Amniotic stem cell (primary cell): Measurements from ENCODE around the gene USP9X.
"Not testable (repeated sequence)": the region's sequence is repeated elsewhere in the genome, so short reads cannot be mapped to it uniquely, and the experiment has no call there.

Experiments
- DNase-seq: peaks from one replicate; lab custom pipeline; 2025; lab: John Stamatoyannopoulos, UW

The USP9X gene

DNA sequence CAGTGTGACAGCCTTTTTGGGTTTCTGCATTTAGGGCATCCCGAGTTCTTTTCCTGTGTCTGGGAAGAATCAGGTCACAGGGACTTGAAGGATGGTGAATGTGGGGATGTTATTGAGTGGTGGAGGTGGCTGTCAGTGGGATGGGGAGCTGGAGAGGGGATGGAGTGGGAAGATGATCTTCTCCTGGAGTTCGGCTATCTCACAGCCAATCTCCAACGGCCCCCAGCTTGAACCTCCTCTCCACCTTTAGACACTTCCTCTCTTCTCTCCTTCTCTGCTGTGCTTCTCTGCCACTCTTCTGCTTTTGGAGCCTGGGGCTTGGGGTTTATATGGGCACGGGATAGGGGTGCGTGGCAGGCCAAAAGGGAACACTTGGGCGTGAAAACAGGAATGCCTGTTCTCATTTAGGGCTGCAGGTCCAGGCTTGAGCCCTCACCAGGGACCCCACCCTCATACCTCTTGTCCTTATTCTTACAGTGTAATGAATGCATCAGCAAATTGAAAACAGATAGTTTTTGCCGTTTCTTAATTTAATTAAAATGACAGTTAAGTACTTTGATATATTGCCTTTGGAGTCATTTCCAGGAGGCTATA is 37.5 kb downstream of the USP9X start:
- no peak for DNase-seq

- no peak for DNase-seq
Observed at GRCh38 chrX:41127477-41128192, 42.4 kb downstream of the USP9X start.

DNA sequence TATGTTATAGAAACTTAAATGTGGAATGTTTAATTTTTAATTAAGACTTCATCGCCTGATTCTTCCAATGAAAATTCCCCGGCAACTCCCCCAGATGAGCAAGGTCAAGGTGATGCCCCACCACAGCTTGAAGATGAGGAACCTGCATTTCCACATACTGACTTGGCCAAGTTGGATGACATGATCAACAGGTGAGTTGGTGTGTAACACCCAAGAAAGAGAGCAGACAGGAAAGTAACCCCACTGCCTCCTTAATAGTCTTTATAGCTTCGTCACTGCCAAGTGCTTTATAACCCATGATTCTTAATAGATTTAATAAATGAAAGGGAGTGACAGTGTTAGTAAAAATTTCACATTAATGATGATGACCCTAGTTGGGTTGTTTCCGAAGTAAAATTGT is 43.7 kb downstream of the USP9X start:
- no peak for DNase-seq

DNA sequence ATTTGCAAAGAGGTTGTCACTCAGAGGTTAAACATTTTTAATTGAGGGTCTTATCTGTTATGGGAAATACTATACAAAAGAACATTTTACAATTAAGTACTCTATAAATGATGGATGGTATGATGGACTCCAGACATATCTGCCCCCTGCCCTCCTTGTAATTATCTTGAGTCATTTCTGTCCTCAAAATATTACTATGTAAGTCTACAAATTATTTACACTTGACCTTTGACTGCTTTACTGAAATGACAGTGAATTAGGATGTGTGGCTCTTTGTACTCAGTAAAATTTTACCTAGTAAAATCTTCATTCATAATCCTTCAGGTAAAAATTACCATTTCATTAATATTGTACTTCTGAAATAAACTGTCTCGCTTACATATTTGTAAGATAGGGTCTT is 46.5 kb downstream of the USP9X start:
- DNase-seq = no peak

- no peak for DNase-seq
Observed at GRCh38 chrX:41133551-41133950, 48.3 kb downstream of the USP9X start.

GRCh38 chrX:41137589-41137988 is 52.3 kb downstream of the USP9X start:
- DNase-seq = no peak

- DNase-seq = no peak
Observed at GRCh38 chrX:41142130-41142910, 57.1 kb downstream of the USP9X start.

DNA sequence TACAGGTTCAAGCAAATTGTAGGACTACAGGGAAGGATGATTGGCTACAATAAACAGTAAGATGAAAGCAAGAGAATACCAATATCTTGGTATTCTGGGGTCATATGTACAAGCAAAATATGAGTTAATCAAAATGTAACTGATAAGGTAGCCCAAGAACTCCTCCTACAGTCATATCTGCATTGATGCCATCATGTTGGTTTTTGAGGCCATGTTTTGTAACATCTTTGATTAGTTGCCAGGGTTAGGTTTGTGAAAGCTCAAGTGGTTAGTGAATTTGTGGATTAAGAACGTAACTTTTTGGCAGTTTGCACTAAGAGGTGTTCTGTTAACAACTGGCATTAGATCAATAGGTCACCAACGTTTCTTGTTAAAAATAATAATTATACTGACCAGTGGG is 59.6 kb downstream of the USP9X start:
- DNase-seq = no peak

DNA sequence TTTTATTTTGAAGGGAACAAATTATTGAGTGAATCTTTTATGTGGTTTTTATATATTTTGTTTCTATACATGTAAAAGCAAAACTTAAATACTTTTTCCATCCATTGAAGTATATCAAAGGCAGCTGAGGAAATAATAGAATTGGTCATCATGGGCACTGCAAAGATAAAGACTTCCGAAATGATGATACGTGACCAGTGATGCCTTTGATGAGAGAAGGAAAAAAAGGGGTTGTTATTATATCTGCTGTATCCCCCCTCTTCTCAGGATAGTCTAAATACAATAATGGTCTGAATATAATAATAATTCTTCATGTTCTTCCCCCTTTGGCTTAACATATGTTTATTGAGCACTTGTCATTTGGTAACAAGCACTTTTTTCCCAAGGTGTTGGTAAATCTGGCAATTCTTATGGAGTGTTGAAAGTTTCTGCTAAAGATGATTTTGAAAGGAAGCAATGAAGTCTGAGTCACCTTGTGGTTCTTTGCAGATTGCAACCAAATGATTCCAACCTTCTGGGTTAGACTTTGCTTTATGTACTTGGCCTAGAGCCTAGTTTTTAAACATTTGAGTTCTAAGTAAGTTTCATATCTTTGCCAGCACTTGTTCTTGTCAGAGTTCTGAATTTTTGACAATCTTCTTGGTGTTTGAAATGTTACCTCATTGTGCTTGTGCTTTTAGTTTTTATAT is 60.8 kb downstream of the USP9X start:
- DNase-seq = peak; percentile 54

GRCh38 chrX:41148553-41148952 is 63.3 kb downstream of the USP9X start:
- peak; percentile 9 for DNase-seq

GRCh38 chrX:41150043-41150442 is 64.8 kb downstream of the USP9X start:
- no peak for DNase-seq

- DNase-seq = not testable (repeated sequence)
Observed at GRCh38 chrX:41151726-41152125, 66.5 kb downstream of the USP9X start.

- DNase-seq = no peak
Observed at GRCh38 chrX:41152221-41152620, 67.0 kb downstream of the USP9X start.

DNA sequence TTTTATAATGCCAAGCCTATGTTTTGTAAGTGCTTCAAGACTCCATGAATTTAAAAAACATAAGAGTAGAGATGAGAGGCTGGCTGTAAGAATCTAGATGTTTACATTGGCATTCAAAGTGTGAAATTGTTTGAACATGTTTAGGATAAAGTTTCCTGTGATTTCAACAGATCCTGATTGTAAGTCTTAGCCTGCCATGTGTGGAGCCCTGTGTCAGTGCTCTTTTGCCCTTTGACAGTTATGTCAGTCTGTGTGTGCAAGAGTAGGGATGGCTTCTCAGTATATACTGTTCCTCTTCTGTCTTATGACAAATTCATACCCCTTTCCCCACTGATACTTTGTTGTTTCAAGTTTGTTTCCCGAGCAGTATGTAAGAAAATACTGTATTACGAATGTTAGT is 68.2 kb downstream of the USP9X start:
- DNase-seq = no peak

DNA sequence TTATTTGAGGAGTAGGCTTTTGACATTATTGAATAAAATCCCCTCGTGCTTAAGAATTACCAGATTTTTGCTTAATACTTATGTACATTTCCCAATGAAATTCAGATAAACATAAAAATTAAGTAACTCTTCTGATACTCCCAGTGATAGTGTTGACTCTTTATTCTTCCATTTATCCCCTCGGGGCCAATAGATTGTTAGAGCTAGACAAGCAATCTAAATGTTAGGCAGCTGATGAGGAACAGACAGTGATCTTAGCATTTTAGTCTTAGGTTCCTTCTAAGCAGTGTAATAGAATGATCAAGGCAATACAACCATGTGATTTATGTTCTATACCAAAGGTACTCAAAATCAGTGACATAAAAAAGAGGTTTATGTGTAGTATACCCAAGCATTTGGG is 68.7 kb downstream of the USP9X start:
- no peak for DNase-seq

GRCh38 chrX:41164449-41164848 is 79.2 kb downstream of the USP9X start:
- no peak for DNase-seq

DNA sequence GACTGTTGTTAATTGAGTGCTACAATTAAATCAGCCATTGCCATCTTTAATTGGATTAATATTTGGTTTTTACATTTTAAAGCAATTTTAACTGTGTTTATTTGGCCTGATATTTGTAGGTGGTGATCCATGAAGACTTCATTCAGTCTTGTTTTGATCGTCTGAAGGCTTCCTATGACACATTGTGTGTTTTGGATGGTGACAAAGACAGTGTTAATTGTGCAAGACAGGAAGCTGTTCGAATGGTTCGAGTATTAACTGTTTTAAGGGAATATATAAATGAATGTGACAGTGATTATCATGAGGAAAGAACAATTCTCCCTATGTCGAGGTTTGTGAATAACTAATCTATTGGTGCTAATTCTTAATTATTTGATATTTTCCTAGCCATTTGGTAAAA is 82.6 kb downstream of the USP9X start:
- DNase-seq = no peak

- DNase-seq = no peak
Observed at GRCh38 chrX:41176263-41176662, 91.0 kb downstream of the USP9X start.

GRCh38 chrX:41177297-41177696 is 92.1 kb downstream of the USP9X start:
- DNase-seq = no peak

DNA sequence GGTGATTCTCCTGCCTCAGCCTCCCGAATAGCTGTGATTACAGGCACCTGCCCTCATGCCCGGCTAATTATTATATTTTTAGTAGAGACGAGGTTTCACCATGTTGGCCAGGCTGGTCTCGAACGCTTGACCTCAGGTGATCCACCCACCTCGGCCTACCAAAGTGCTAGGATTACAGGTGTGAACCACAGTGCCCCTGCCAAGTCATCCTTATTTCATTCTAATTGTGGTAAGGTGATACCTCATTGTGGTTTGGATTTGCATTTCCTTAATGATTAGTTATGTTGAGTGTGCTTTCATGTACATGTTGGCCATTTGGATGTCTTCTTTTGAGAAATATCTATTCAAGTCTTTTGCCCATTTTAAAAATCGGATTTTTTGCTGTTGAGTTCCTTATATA is 93.0 kb downstream of the USP9X start:
- no peak for DNase-seq

GRCh38 chrX:41180194-41180908 is 95.1 kb downstream of the USP9X start:
- DNase-seq = peak; percentile 27

GRCh38 chrX:41184312-41184711 is 99.1 kb downstream of the USP9X start:
- DNase-seq = no peak
